ENCODE results near the gene ABHD16B. TPM values are rescaled to one million over a fixed set of nuclear protein-coding genes. Genes with fewer than 3 reads are reported as not detected.
"Not testable (repeated sequence)": the region's sequence is repeated elsewhere in the genome, so short reads cannot be mapped to it uniquely, and the experiment has no call there.

Gene ABHD16B
- total and polyA plus RNA-seq, 10 of the 15 experiments (the other 5 are each of a cell fraction or from before 2014, with no cell fraction given) = 0.13 TPM; not detected in 9

DNA sequence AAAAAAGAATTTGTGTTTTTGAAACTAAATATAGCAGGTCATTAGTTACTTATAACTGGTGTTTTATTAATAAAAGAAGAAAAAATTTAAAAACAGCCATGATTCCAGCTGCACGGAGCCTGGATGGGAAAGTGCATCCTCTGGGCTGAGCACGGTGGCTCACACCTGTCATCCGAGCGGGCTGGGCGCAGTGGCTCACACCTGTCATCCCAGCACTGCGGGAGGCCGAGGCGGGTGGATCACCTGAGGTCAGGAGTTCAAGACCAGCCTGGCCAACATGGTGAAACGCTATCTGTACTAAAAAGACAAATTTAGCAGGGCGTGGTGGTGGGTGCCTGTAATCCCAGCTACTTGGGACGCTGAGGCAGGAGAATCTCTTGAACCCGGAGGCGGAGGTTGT lies 19.6 kb downstream of the ABHD16B start:
- BruUV-seq (replicated peaks); H3K27me3 ChIP-seq (replicated peaks in 1 of 2; ENCODE audit: control insufficient read depth in 2 of 2, insufficient read depth in 2 of 2, low read length in 1 of 2); RAD21 ChIA-PET (ENCODE audit: unreplicated experiment); H4K20me1 ChIP-seq (ENCODE audit: control insufficient read depth, insufficient read depth); H3K9me3 ChIP-seq (replicated peaks; ENCODE audit: control insufficient read depth, insufficient read depth, low read length); CTCF ChIA-PET; H3K4me1 ChIP-seq (ENCODE audit: control insufficient read depth, insufficient read depth, low read length); H3K4me2 ChIP-seq (ENCODE audit: control insufficient read depth, insufficient read depth); in situ Hi-C loops (cut with MboI); DNase-seq (ENCODE audit: low read depth, low spot score); ATAC-seq; SMC1A ChIA-PET (ENCODE audit: uncharacterized antibody, unreplicated experiment); intact Hi-C loops (cut with micrococcal nuclease; ENCODE audit: unreplicated experiment); H3K9ac ChIP-seq (ENCODE audit: control insufficient read depth, insufficient read depth, low read length); FAIRE-seq; H3K27ac ChIP-seq (ENCODE audit: control insufficient read depth, insufficient read depth); H3K4me3 ChIP-seq; H2AFZ ChIP-seq (ENCODE audit: control insufficient read depth, low read depth, low read length); H3K79me2 ChIP-seq (ENCODE audit: control insufficient read depth, insufficient read depth, low read length): not testable (repeated sequence)
- peaks cover 6 to 28% of the 10 kb centered on the region in 2 experiments for H3K36me3 ChIP-seq (ENCODE audit: control insufficient read depth in 2 of 2, insufficient read depth in 2 of 2, low read length in 1 of 2)
- 98% methylated on average over 13 of the region's 13 CpGs for WGBS (ENCODE audit: insufficient coverage, insufficient replicate concordance, low lambda C conversion rate, missing lambda C conversion rate)
- POLR2A ChIA-PET = interaction anchor here (0.6 kb wide), 1 partner anchor 360 kb away, joined by 6 read pairs; no protein-coding TSS in a partner anchor

DNA sequence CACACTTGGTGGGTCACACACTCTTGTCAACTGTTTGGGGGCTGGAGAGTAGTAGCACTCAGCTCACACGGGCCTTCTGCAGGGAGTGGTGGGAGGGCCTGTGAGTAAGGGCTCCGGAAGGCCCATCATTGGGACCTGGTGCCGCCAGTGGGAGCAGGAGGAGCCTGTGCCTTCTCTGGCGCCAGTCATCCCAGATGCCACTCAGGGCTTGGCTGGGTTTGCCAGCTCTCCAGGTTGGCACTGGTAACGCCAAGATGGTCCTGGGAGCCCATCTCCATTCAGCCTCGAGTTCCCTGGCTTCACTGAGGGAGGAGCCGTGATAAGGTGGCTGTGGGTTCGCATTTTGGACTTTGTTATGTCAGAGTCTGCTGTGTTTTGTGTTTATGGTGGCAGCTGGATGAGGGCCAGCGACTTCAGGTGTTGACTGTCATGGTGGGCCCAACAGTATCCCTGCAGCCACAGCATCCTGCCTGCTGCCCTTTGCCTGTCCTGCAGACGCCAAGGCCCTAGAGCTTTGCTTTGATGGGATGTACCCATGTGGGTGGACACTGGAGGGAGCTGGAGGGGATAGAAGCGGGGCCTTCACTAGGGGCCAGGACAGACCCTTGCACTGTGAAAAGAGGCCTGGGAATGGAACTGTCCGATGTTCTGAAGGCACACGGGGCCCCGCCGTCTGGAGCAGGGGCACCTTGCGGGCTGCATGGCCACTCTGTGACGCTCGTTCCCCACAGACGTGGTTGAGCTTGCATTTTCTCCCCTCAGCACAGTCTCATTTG lies 20.3 kb downstream of the ABHD16B start:
- no peak overlapping the region for H2AFZ ChIP-seq (ENCODE audit: control insufficient read depth, low read depth, low read length)
- no TSS peak for BruUV-seq (replicated peaks)
- WGBS (ENCODE audit: insufficient coverage, insufficient replicate concordance, low lambda C conversion rate, missing lambda C conversion rate) = 94% methylated on average over 19 of the region's 19 CpGs
- H3K4me3 ChIP-seq = no peak overlapping the region
- H3K4me2 ChIP-seq (ENCODE audit: control insufficient read depth, insufficient read depth) = no peak overlapping the region
- H3K27ac ChIP-seq (ENCODE audit: control insufficient read depth, insufficient read depth) = no peak overlapping the region
- H4K20me1 ChIP-seq (ENCODE audit: control insufficient read depth, insufficient read depth) = no peaks in the 10 kb centered on the region
- DNase-seq (ENCODE audit: low read depth, low spot score) = no peak
- ATAC-seq = no peak
- ChIA-PET RAD21 (ENCODE audit: unreplicated experiment) (no interaction called here), SMC1A (ENCODE audit: uncharacterized antibody, unreplicated experiment) (no interaction called here), CTCF (no interaction called here), POLR2A (interaction anchor here (0.6 kb wide), 1 partner anchor 359 kb away, joined by 6 read pairs; no protein-coding TSS in a partner anchor)
- H3K27me3 ChIP-seq (replicated peaks in 1 of 2; ENCODE audit: control insufficient read depth in 2 of 2, insufficient read depth in 2 of 2, low read length in 1 of 2) = no peaks in the 10 kb centered on the region
- H3K9ac ChIP-seq (ENCODE audit: control insufficient read depth, insufficient read depth, low read length) = no peak overlapping the region
- 0 out of 2 replicates have a peak, but pooled peaks cover 3% of the 10 kb centered on the region for H3K4me1 ChIP-seq (ENCODE audit: control insufficient read depth, insufficient read depth, low read length)
- no peaks in the 10 kb centered on the region for H3K9me3 ChIP-seq (replicated peaks; ENCODE audit: control insufficient read depth, insufficient read depth, low read length)
- H3K79me2 ChIP-seq (ENCODE audit: control insufficient read depth, insufficient read depth, low read length) = no peaks in the 10 kb centered on the region; the same call in 1 of the 2 replicates
- intact Hi-C loops (cut with micrococcal nuclease; ENCODE audit: unreplicated experiment) = no loop called here
- no peak for FAIRE-seq
- in situ Hi-C loops (cut with MboI) = no loop called here
- H3K36me3 ChIP-seq (ENCODE audit: control insufficient read depth in 2 of 2, insufficient read depth in 2 of 2, low read length in 1 of 2) = peaks cover 3 to 28% of the 10 kb centered on the region in 2 experiments; a peak in 3 of 4 replicates
- TF ChIP-seq, protein P1, sequence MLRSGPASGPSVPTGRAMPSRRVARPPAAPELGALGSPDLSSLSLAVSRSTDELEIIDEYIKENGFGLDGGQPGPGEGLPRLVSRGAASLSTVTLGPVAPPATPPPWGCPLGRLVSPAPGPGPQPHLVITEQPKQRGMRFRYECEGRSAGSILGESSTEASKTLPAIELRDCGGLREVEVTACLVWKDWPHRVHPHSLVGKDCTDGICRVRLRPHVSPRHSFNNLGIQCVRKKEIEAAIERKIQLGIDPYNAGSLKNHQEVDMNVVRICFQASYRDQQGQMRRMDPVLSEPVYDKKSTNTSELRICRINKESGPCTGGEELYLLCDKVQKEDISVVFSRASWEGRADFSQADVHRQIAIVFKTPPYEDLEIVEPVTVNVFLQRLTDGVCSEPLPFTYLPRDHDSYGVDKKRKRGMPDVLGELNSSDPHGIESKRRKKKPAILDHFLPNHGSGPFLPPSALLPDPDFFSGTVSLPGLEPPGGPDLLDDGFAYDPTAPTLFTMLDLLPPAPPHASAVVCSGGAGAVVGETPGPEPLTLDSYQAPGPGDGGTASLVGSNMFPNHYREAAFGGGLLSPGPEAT (IDR thresholded peaks at IDR 0.05; ENCODE audit: low read depth) = no peak
- TF ChIP-seq POLR2A (IDR thresholded peaks at IDR 0.05; ENCODE audit: low read depth, low read length) = peak; percentile 28; the same call in 1 of the 2 replicates
